HL-60 (cell line): ENCODE results near the gene DAAM1.

Source experiments
- TF ChIP-seq, protein P1 (sequence below): IDR thresholded peaks from 2 replicates; pipeline ENCODE4 v1.6.1; 2012; ENCODE audit warnings: low read depth; ENCODE audit not compliant: insufficient replicate concordance
- TF ChIP-seq, protein P2 (sequence below): IDR thresholded peaks from one replicate; pipeline ENCODE4 v1.5.1; 2011; ENCODE audit warnings: low read length, control low read depth, inconsistent platforms; ENCODE audit not compliant: insufficient read depth

DNA sequence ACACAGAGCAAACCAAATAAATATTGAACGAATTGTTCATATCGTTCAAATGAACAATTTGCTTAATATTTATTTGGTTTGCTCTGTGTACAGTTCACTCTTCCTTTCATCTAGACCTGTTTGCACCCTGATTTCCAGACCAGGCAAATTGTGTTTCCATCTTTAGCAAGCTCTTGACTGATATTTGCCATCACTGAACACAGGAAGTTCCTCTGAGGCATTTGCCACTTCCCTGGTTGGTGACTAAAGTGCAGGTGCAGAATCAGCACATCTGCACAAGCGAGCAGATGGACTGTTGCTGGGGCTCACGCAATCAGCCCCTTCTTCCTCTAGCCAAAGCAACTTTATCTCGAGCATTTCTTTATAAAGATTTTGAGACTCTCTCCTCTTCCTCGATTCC lies 112.9 kb downstream of the DAAM1 start:
- TF ChIP-seq, protein P1, sequence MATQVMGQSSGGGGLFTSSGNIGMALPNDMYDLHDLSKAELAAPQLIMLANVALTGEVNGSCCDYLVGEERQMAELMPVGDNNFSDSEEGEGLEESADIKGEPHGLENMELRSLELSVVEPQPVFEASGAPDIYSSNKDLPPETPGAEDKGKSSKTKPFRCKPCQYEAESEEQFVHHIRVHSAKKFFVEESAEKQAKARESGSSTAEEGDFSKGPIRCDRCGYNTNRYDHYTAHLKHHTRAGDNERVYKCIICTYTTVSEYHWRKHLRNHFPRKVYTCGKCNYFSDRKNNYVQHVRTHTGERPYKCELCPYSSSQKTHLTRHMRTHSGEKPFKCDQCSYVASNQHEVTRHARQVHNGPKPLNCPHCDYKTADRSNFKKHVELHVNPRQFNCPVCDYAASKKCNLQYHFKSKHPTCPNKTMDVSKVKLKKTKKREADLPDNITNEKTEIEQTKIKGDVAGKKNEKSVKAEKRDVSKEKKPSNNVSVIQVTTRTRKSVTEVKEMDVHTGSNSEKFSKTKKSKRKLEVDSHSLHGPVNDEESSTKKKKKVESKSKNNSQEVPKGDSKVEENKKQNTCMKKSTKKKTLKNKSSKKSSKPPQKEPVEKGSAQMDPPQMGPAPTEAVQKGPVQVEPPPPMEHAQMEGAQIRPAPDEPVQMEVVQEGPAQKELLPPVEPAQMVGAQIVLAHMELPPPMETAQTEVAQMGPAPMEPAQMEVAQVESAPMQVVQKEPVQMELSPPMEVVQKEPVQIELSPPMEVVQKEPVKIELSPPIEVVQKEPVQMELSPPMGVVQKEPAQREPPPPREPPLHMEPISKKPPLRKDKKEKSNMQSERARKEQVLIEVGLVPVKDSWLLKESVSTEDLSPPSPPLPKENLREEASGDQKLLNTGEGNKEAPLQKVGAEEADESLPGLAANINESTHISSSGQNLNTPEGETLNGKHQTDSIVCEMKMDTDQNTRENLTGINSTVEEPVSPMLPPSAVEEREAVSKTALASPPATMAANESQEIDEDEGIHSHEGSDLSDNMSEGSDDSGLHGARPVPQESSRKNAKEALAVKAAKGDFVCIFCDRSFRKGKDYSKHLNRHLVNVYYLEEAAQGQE = no peak
- TF ChIP-seq, protein P2, sequence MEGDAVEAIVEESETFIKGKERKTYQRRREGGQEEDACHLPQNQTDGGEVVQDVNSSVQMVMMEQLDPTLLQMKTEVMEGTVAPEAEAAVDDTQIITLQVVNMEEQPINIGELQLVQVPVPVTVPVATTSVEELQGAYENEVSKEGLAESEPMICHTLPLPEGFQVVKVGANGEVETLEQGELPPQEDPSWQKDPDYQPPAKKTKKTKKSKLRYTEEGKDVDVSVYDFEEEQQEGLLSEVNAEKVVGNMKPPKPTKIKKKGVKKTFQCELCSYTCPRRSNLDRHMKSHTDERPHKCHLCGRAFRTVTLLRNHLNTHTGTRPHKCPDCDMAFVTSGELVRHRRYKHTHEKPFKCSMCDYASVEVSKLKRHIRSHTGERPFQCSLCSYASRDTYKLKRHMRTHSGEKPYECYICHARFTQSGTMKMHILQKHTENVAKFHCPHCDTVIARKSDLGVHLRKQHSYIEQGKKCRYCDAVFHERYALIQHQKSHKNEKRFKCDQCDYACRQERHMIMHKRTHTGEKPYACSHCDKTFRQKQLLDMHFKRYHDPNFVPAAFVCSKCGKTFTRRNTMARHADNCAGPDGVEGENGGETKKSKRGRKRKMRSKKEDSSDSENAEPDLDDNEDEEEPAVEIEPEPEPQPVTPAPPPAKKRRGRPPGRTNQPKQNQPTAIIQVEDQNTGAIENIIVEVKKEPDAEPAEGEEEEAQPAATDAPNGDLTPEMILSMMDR = no peak
